ENCODE measurements around the gene SSUH2. TPM values are rescaled to one million over a fixed set of nuclear protein-coding genes. Genes with fewer than 3 reads are reported as not detected.

SSUH2 gene
- polyA plus RNA-seq, 4 donors: 15.8 to 308 (median 121) TPM

GRCh38 chr3:8621141-8621540 is 23.5 kb downstream of the SSUH2 start:
- FAIRE-seq: no peak
- Histone ChIP-seq H3K27ac (ENCODE audit: low read depth in 1 of 3, low read length in 2 of 3) (no peak overlapping the region), H3K36me3 (ENCODE audit: control insufficient read depth in 3 of 3, insufficient read depth in 2 of 3, low read depth in 1 of 3, low read length in 3 of 3) (peaks cover 0 to 55% (median 0%) of the 10 kb centered on the region in 3 donors), H3K4me3 (ENCODE audit: low read depth in 1 of 3, low read length in 3 of 3) (no peak overlapping the region), H3K9me3 (ENCODE audit: control insufficient read depth in 2 of 2, insufficient read depth in 1 of 2, low read depth in 1 of 2, low read length in 1 of 2) (peaks cover 0 to 19% of the 10 kb centered on the region in 2 donors), H3K4me1 (ENCODE audit: control insufficient read depth in 3 of 3, insufficient read depth in 2 of 3, low read depth in 1 of 3, low read length in 2 of 3) (peaks cover 0 to 6% (median 0%) of the 10 kb centered on the region in 3 donors), H3K27me3 (ENCODE audit: control insufficient read depth in 3 of 3, insufficient read depth in 3 of 3, low read length in 3 of 3) (no peaks in the 10 kb centered on the region)
- WGBS, 3 donors: 85 to 93% (median 86%) methylated on average over 3 of the region's 3 CpGs
- no peak for DNase-seq

- H3K4me3 ChIP-seq (ENCODE audit: low read depth in 1 of 3, low read length in 3 of 3): no peak overlapping the region
- DNase-seq (no peak), FAIRE-seq (no peak)
- H3K27ac ChIP-seq (ENCODE audit: low read depth in 1 of 3, low read length in 2 of 3): no peak overlapping the region
- H3K9me3 ChIP-seq (ENCODE audit: control insufficient read depth in 2 of 2, insufficient read depth in 1 of 2, low read depth in 1 of 2, low read length in 1 of 2): peaks cover 0 to 19% of the 10 kb centered on the region in 2 donors
- peaks cover 0 to 42% (median 0%) of the 10 kb centered on the region in 3 donors for H3K36me3 ChIP-seq (ENCODE audit: control insufficient read depth in 3 of 3, insufficient read depth in 2 of 3, low read depth in 1 of 3, low read length in 3 of 3)
- 86 to 91% (median 90%) methylated on average over 7 of the region's 7 CpGs for WGBS, 3 donors
- H3K4me1 ChIP-seq (ENCODE audit: control insufficient read depth in 3 of 3, insufficient read depth in 2 of 3, low read depth in 1 of 3, low read length in 2 of 3): peaks cover 0 to 6% (median 0%) of the 10 kb centered on the region in 3 donors
- no peaks in the 10 kb centered on the region for H3K27me3 ChIP-seq (ENCODE audit: control insufficient read depth in 3 of 3, insufficient read depth in 3 of 3, low read length in 3 of 3)
These were observed 25.1 kb downstream of the SSUH2 start for GRCh38 chr3:8619548-8619947.

- H3K9me3 ChIP-seq (ENCODE audit: control insufficient read depth in 2 of 2, insufficient read depth in 1 of 2, low read depth in 1 of 2, low read length in 1 of 2): peaks cover 0 to 19% of the 10 kb centered on the region in 2 donors
- H3K36me3 ChIP-seq (ENCODE audit: control insufficient read depth in 3 of 3, insufficient read depth in 2 of 3, low read depth in 1 of 3, low read length in 3 of 3): peaks cover 0 to 37% (median 0%) of the 10 kb centered on the region in 3 donors
- FAIRE-seq (no peak), DNase-seq (no peak)
- no peak overlapping the region for H3K4me3 ChIP-seq (ENCODE audit: low read depth in 1 of 3, low read length in 3 of 3)
- no peak overlapping the region for H3K27ac ChIP-seq (ENCODE audit: low read depth in 1 of 3, low read length in 2 of 3)
- WGBS, 3 donors: 91 to 95% (median 94%) methylated on average over 4 of the region's 4 CpGs
- no peaks in the 10 kb centered on the region for H3K27me3 ChIP-seq (ENCODE audit: control insufficient read depth in 3 of 3, insufficient read depth in 3 of 3, low read length in 3 of 3)
- H3K4me1 ChIP-seq (ENCODE audit: control insufficient read depth in 3 of 3, insufficient read depth in 2 of 3, low read depth in 1 of 3, low read length in 2 of 3): peaks cover 0 to 6% (median 0%) of the 10 kb centered on the region in 3 donors
These were observed 25.6 kb downstream of the SSUH2 start for GRCh38 chr3:8618950-8619349.

GRCh38 chr3:8617921-8618320 is 26.7 kb downstream of the SSUH2 start:
- H3K9me3 ChIP-seq (ENCODE audit: control insufficient read depth in 2 of 2, insufficient read depth in 1 of 2, low read depth in 1 of 2, low read length in 1 of 2): peaks cover 0 to 19% of the 10 kb centered on the region in 2 donors
- H3K4me3 ChIP-seq (ENCODE audit: low read depth in 1 of 3, low read length in 3 of 3): no peak overlapping the region
- FAIRE-seq: no peak
- no peaks in the 10 kb centered on the region for H3K27me3 ChIP-seq (ENCODE audit: control insufficient read depth in 3 of 3, insufficient read depth in 3 of 3, low read length in 3 of 3)
- WGBS, 3 donors: 90 to 95% (median 94%) methylated on average over 5 of the region's 5 CpGs
- no peak overlapping the region for H3K27ac ChIP-seq (ENCODE audit: low read depth in 1 of 3, low read length in 2 of 3)
- no peak for DNase-seq
- H3K4me1 ChIP-seq (ENCODE audit: control insufficient read depth in 3 of 3, insufficient read depth in 2 of 3, low read depth in 1 of 3, low read length in 2 of 3): peaks cover 0 to under 1% (median 0%) of the 10 kb centered on the region in 3 donors
- peaks cover 0 to 29% (median 0%) of the 10 kb centered on the region in 3 donors for H3K36me3 ChIP-seq (ENCODE audit: control insufficient read depth in 3 of 3, insufficient read depth in 2 of 3, low read depth in 1 of 3, low read length in 3 of 3)

GRCh38 chr3:8610951-8611350 is 33.6 kb downstream of the SSUH2 start:
- 89 to 92% (median 91%) methylated on average over 8 of the region's 8 CpGs for WGBS, 3 donors
- no peak for FAIRE-seq
- H3K9me3 ChIP-seq (ENCODE audit: control insufficient read depth in 2 of 2, insufficient read depth in 1 of 2, low read depth in 1 of 2, low read length in 1 of 2): no peaks in the 10 kb centered on the region
- no peaks in the 10 kb centered on the region for H3K27me3 ChIP-seq (ENCODE audit: control insufficient read depth in 3 of 3, insufficient read depth in 3 of 3, low read length in 3 of 3)
- H3K36me3 ChIP-seq (ENCODE audit: control insufficient read depth in 3 of 3, insufficient read depth in 2 of 3, low read depth in 1 of 3, low read length in 3 of 3): no peaks in the 10 kb centered on the region
- H3K4me3 ChIP-seq (ENCODE audit: low read depth in 1 of 3, low read length in 3 of 3): no peak overlapping the region
- no peak for DNase-seq
- no peak overlapping the region for H3K27ac ChIP-seq (ENCODE audit: low read depth in 1 of 3, low read length in 2 of 3)
- no peaks in the 10 kb centered on the region for H3K4me1 ChIP-seq (ENCODE audit: control insufficient read depth in 3 of 3, insufficient read depth in 2 of 3, low read depth in 1 of 3, low read length in 2 of 3)

- Histone ChIP-seq H3K27ac (ENCODE audit: low read depth in 1 of 3, low read length in 2 of 3) (no peak overlapping the region), H3K4me1 (ENCODE audit: control insufficient read depth in 3 of 3, insufficient read depth in 2 of 3, low read depth in 1 of 3, low read length in 2 of 3) (no peaks in the 10 kb centered on the region), H3K9me3 (ENCODE audit: control insufficient read depth in 2 of 2, insufficient read depth in 1 of 2, low read depth in 1 of 2, low read length in 1 of 2) (no peaks in the 10 kb centered on the region), H3K36me3 (ENCODE audit: control insufficient read depth in 3 of 3, insufficient read depth in 2 of 3, low read depth in 1 of 3, low read length in 3 of 3) (no peaks in the 10 kb centered on the region), H3K4me3 (ENCODE audit: low read depth in 1 of 3, low read length in 3 of 3) (no peak overlapping the region), H3K27me3 (ENCODE audit: control insufficient read depth in 3 of 3, insufficient read depth in 3 of 3, low read length in 3 of 3) (no peaks in the 10 kb centered on the region)
- no peak for FAIRE-seq
- WGBS, 3 donors: 80 to 89% (median 82%) methylated on average over 10 of the region's 10 CpGs
- DNase-seq: no peak
These were observed 35.7 kb downstream of the SSUH2 start for GRCh38 chr3:8608791-8609467.

- Histone ChIP-seq H3K4me3 (ENCODE audit: low read depth in 1 of 3, low read length in 3 of 3) (no peak overlapping the region), H3K4me1 (ENCODE audit: control insufficient read depth in 3 of 3, insufficient read depth in 2 of 3, low read depth in 1 of 3, low read length in 2 of 3) (no peaks in the 10 kb centered on the region), H3K36me3 (ENCODE audit: control insufficient read depth in 3 of 3, insufficient read depth in 2 of 3, low read depth in 1 of 3, low read length in 3 of 3) (no peaks in the 10 kb centered on the region), H3K27me3 (ENCODE audit: control insufficient read depth in 3 of 3, insufficient read depth in 3 of 3, low read length in 3 of 3) (no peaks in the 10 kb centered on the region), H3K27ac (ENCODE audit: low read depth in 1 of 3, low read length in 2 of 3) (no peak overlapping the region), H3K9me3 (ENCODE audit: control insufficient read depth in 2 of 2, insufficient read depth in 1 of 2, low read depth in 1 of 2, low read length in 1 of 2) (no peaks in the 10 kb centered on the region)
- WGBS, 3 donors: 88 to 91% (median 88%) methylated on average over 16 of the region's 16 CpGs
- DNase-seq: no peak
- FAIRE-seq: no peak
These were observed 36.4 kb downstream of the SSUH2 start for GRCh38 chr3:8608041-8608790.

- FAIRE-seq (no peak), DNase-seq (peak; percentile 33 to 68)
These were observed 37.2 kb downstream of the SSUH2 start for GRCh38 chr3:8607234-8608040.

More at GRCh38 chr3:8607234-8608040, 37.2 kb downstream of the SSUH2 start:
- 61 to 68% (median 65%) methylated on average over 7 of the region's 7 CpGs for WGBS, 3 donors
- Histone ChIP-seq H3K27me3 (ENCODE audit: control insufficient read depth in 3 of 3, insufficient read depth in 3 of 3, low read length in 3 of 3) (no peaks in the 10 kb centered on the region), H3K4me1 (ENCODE audit: control insufficient read depth in 3 of 3, insufficient read depth in 2 of 3, low read depth in 1 of 3, low read length in 2 of 3) (no peaks in the 10 kb centered on the region), H3K27ac (ENCODE audit: low read depth in 1 of 3, low read length in 2 of 3) (no peak overlapping the region), H3K36me3 (ENCODE audit: control insufficient read depth in 3 of 3, insufficient read depth in 2 of 3, low read depth in 1 of 3, low read length in 3 of 3) (no peaks in the 10 kb centered on the region), H3K4me3 (ENCODE audit: low read depth in 1 of 3, low read length in 3 of 3) (no peak overlapping the region), H3K9me3 (ENCODE audit: control insufficient read depth in 2 of 2, insufficient read depth in 1 of 2, low read depth in 1 of 2, low read length in 1 of 2) (no peaks in the 10 kb centered on the region)
